22Rv1 (cell line): Measurements from ENCODE around the gene FADS1.

Experiments
- CTCF ChIP-seq: fragments of 450-650 bp; IDR thresholded peaks from 2 replicates; pipeline ENCODE4 v1.5.1; 2017; ENCODE audit warnings: mild to moderate bottlenecking
- ZFX ChIP-seq: fragments of 450-650 bp; IDR thresholded peaks from 2 replicates; pipeline ENCODE4 v1.6.1; 2017; ENCODE audit warnings: antibody characterized with exemption, borderline replicate concordance

- TF ChIP-seq CTCF = no peak
- no peak for TF ChIP-seq ZFX
Measured at GRCh38 chr11:61778920-61779650, 37.7 kb downstream of the FADS1 start.
